Central memory CD8-positive, alpha-beta T cell (primary cell): ENCODE measurements around the gene CXCL17.
"Not testable (repeated sequence)": the region's sequence is repeated elsewhere in the genome, so short reads cannot be mapped to it uniquely, and the experiment has no call there.

Source experiments
- ATAC-seq: fragments of 150-1000 bp; cut with Tn5 transposase; replicated peaks from 2 replicates; pipeline ENCODE4 v1.10.0; 2022; ENCODE audit warnings: mild to moderate bottlenecking, moderate FRiP score, moderate number of reproducible peaks; ENCODE audit not compliant: poor library complexity, severe bottlenecking; ENCODE audit errors: extremely low read depth
- DNase-seq, 2 donors: peaks; one replicate each; pipeline ENCODE4 v3.0.0; 2021; ENCODE audit warnings: low spot score in 2 of 2
- H3K27ac Mint-ChIP-seq: one replicate; pipeline ENCODE4 v1.8.0; 2022; ENCODE audit warnings: low read depth, mild to moderate bottlenecking, moderate library complexity, mixed read lengths
- H3K27me3 Mint-ChIP-seq: one replicate; pipeline ENCODE4 v1.8.0; 2022; ENCODE audit warnings: mixed read lengths
- H3K36me3 Mint-ChIP-seq: one replicate; pipeline ENCODE4 v1.8.0; 2022; ENCODE audit warnings: mild to moderate bottlenecking, moderate library complexity, mixed read lengths; ENCODE audit not compliant: insufficient read depth
- H3K4me1 Mint-ChIP-seq: one replicate; pipeline ENCODE4 v1.8.0; 2022; ENCODE audit warnings: mixed read lengths
- H3K4me3 Mint-ChIP-seq: one replicate; pipeline ENCODE4 v1.8.0; 2022; ENCODE audit warnings: mild to moderate bottlenecking, moderate library complexity, mixed read lengths
- H3K9me3 Mint-ChIP-seq: one replicate; pipeline ENCODE4 v1.8.0; 2022; ENCODE audit warnings: mixed read lengths

CXCL17 gene

GRCh38 chr19:42442833-42443232, at the start of gene CXCL17:
CXCL17 (minus strand) TSS chr19:42442946; CDS start chr19:42442832, 114 bp downstream.
- no peaks in the 10 kb centered on the region for H3K27me3 Mint-ChIP-seq
- no peak within 1 kb of the TSS for H3K27ac Mint-ChIP-seq
- H3K4me3 Mint-ChIP-seq, result no peak within 1 kb of the TSS
- H3K4me1 Mint-ChIP-seq, result peaks cover 18% of the 10 kb centered on the region
- DNase-seq (no peak), ATAC-seq (no peak)
- no peaks in the 10 kb centered on the region for H3K36me3 Mint-ChIP-seq
- no peaks in the 10 kb centered on the region for H3K9me3 Mint-ChIP-seq

GRCh38 chr19:42488783-42489521, 46.2 kb upstream of the CXCL17 start:
- no peak overlapping the region for H3K4me3 Mint-ChIP-seq
- H3K27ac Mint-ChIP-seq, result no peak overlapping the region
- H3K27me3 Mint-ChIP-seq, result no peaks in the 10 kb centered on the region
- H3K36me3 Mint-ChIP-seq, result no peaks in the 10 kb centered on the region
- no peak for ATAC-seq
- no peaks in the 10 kb centered on the region for H3K4me1 Mint-ChIP-seq
- no peak for DNase-seq
- H3K9me3 Mint-ChIP-seq, result no peaks in the 10 kb centered on the region

GRCh38 chr19:42487798-42488178, 45.0 kb upstream of the CXCL17 start:
- DNase-seq (no peak), ATAC-seq (no peak)
- Mint-ChIP-seq H3K27me3 (no peaks in the 10 kb centered on the region), H3K4me1 (no peaks in the 10 kb centered on the region), H3K36me3 (no peaks in the 10 kb centered on the region), H3K27ac (no peak overlapping the region), H3K9me3 (no peaks in the 10 kb centered on the region), H3K4me3 (no peak overlapping the region)

- no peaks in the 10 kb centered on the region for H3K4me1 Mint-ChIP-seq
- H3K4me3 Mint-ChIP-seq, result no peak overlapping the region
- DNase-seq (no peak), ATAC-seq (no peak)
- H3K27me3 Mint-ChIP-seq, result no peaks in the 10 kb centered on the region
- H3K27ac Mint-ChIP-seq, result no peak overlapping the region
- no peaks in the 10 kb centered on the region for H3K9me3 Mint-ChIP-seq
- no peaks in the 10 kb centered on the region for H3K36me3 Mint-ChIP-seq
These were observed 44.5 kb upstream of the CXCL17 start for GRCh38 chr19:42487032-42487797.

GRCh38 chr19:42485036-42485435, 42.3 kb upstream of the CXCL17 start:
- H3K36me3 Mint-ChIP-seq, H3K4me3 Mint-ChIP-seq, H3K27ac Mint-ChIP-seq, ATAC-seq, H3K27me3 Mint-ChIP-seq, H3K9me3 Mint-ChIP-seq, DNase-seq: not testable (repeated sequence)
- peaks cover 12% of the 10 kb centered on the region for H3K4me1 Mint-ChIP-seq

GRCh38 chr19:42480335-42481095, 37.8 kb upstream of the CXCL17 start:
- no peak for DNase-seq
- Mint-ChIP-seq H3K27ac (peak overlapping the region; percentile 27), H3K36me3 (peaks cover 4% of the 10 kb centered on the region), H3K4me1 (peaks cover 12% of the 10 kb centered on the region), H3K9me3 (no peaks in the 10 kb centered on the region), H3K27me3 (no peaks in the 10 kb centered on the region), H3K4me3 (no peak overlapping the region)
- no peak for ATAC-seq

GRCh38 chr19:42479736-42480135, 37.0 kb upstream of the CXCL17 start:
- H3K4me1 Mint-ChIP-seq, result peaks cover 12% of the 10 kb centered on the region
- ATAC-seq (no peak), DNase-seq (no peak)
- peaks cover 4% of the 10 kb centered on the region for H3K36me3 Mint-ChIP-seq
- no peaks in the 10 kb centered on the region for H3K27me3 Mint-ChIP-seq
- no peak overlapping the region for H3K4me3 Mint-ChIP-seq
- no peak overlapping the region for H3K27ac Mint-ChIP-seq
- no peaks in the 10 kb centered on the region for H3K9me3 Mint-ChIP-seq

GRCh38 chr19:42478765-42479311, 36.1 kb upstream of the CXCL17 start:
- H3K4me3 Mint-ChIP-seq, result no peak overlapping the region
- peaks cover 4% of the 10 kb centered on the region for H3K36me3 Mint-ChIP-seq
- H3K27me3 Mint-ChIP-seq, result no peaks in the 10 kb centered on the region
- no peak for ATAC-seq
- no peak overlapping the region for H3K27ac Mint-ChIP-seq
- no peak for DNase-seq
- H3K4me1 Mint-ChIP-seq, result peaks cover 12% of the 10 kb centered on the region
- H3K9me3 Mint-ChIP-seq, result no peaks in the 10 kb centered on the region

- Mint-ChIP-seq H3K36me3 (peaks cover 4% of the 10 kb centered on the region), H3K27ac (no peak overlapping the region), H3K9me3 (no peaks in the 10 kb centered on the region), H3K4me3 (no peak overlapping the region), H3K27me3 (no peaks in the 10 kb centered on the region), H3K4me1 (peaks cover 12% of the 10 kb centered on the region)
- ATAC-seq (no peak), DNase-seq (no peak)
These were observed 35.2 kb upstream of the CXCL17 start for GRCh38 chr19:42477933-42478332.

GRCh38 chr19:42477117-42477516, 34.4 kb upstream of the CXCL17 start:
- Mint-ChIP-seq H3K4me3 (no peak overlapping the region), H3K36me3 (peaks cover 4% of the 10 kb centered on the region), H3K4me1 (peaks cover 12% of the 10 kb centered on the region), H3K27me3 (no peaks in the 10 kb centered on the region), H3K27ac (no peak overlapping the region), H3K9me3 (no peaks in the 10 kb centered on the region)
- DNase-seq (no peak), ATAC-seq (no peak)

- Mint-ChIP-seq H3K27ac (no peak overlapping the region), H3K4me1 (no peaks in the 10 kb centered on the region), H3K36me3 (peaks cover 4% of the 10 kb centered on the region), H3K9me3 (no peaks in the 10 kb centered on the region), H3K27me3 (no peaks in the 10 kb centered on the region), H3K4me3 (no peak overlapping the region)
- DNase-seq, result no peak
- no peak for ATAC-seq
These were observed 32.6 kb upstream of the CXCL17 start for GRCh38 chr19:42475366-42475765.

GRCh38 chr19:42474743-42475142, 32.0 kb upstream of the CXCL17 start:
- no peak for ATAC-seq
- Mint-ChIP-seq H3K9me3 (no peaks in the 10 kb centered on the region), H3K4me3 (no peak overlapping the region), H3K27ac (no peak overlapping the region), H3K27me3 (no peaks in the 10 kb centered on the region), H3K36me3 (peaks cover 2% of the 10 kb centered on the region), H3K4me1 (no peaks in the 10 kb centered on the region)
- DNase-seq, result no peak
